ENCODE results near the gene POMGNT2.
"Not testable (repeated sequence)": the region's sequence is repeated elsewhere in the genome, so short reads cannot be mapped to it uniquely, and the experiment has no call there.

The POMGNT2 gene

GRCh38 chr3:43075904-43076661, 29.8 kb downstream of the POMGNT2 start:
- DNase-seq = no peak

GRCh38 chr3:43074901-43075689, 30.8 kb downstream of the POMGNT2 start:
- DNase-seq = no peak

- DNase-seq = no peak
Observed at GRCh38 chr3:43074482-43074881, 31.4 kb downstream of the POMGNT2 start.

GRCh38 chr3:43073836-43074220, 32.1 kb downstream of the POMGNT2 start:
- DNase-seq = no peak

- no peak for DNase-seq
Observed at GRCh38 chr3:43073116-43073835, 32.6 kb downstream of the POMGNT2 start.

GRCh38 chr3:43072361-43072760, 33.5 kb downstream of the POMGNT2 start:
- DNase-seq = no peak

- no peak for DNase-seq
Observed at GRCh38 chr3:43071313-43071893, 34.5 kb downstream of the POMGNT2 start.

GRCh38 chr3:43070670-43071069, 35.2 kb downstream of the POMGNT2 start:
- not testable (repeated sequence) for DNase-seq

GRCh38 chr3:43063114-43063513, 42.8 kb downstream of the POMGNT2 start:
- DNase-seq = no peak

- DNase-seq = no peak
Observed at GRCh38 chr3:43062564-43063040, 43.3 kb downstream of the POMGNT2 start.

GRCh38 chr3:43062040-43062563, 43.8 kb downstream of the POMGNT2 start:
- no peak for DNase-seq

GRCh38 chr3:43061101-43061895, 44.6 kb downstream of the POMGNT2 start:
- no peak for DNase-seq

- no peak for DNase-seq
Observed at GRCh38 chr3:43059456-43059855, 46.4 kb downstream of the POMGNT2 start.

- no peak for DNase-seq
Observed at GRCh38 chr3:43055806-43056770, 49.8 kb downstream of the POMGNT2 start.

- DNase-seq = no peak
Observed at GRCh38 chr3:43055393-43055792, 50.5 kb downstream of the POMGNT2 start.

- DNase-seq = no peak
Observed at GRCh38 chr3:43054754-43055153, 51.1 kb downstream of the POMGNT2 start.

GRCh38 chr3:43053291-43053690, 52.6 kb downstream of the POMGNT2 start:
- no peak for DNase-seq

GRCh38 chr3:43048470-43048869, 57.4 kb downstream of the POMGNT2 start:
- no peak for DNase-seq

GRCh38 chr3:43046583-43046982, 59.3 kb downstream of the POMGNT2 start:
- DNase-seq = no peak

- DNase-seq = not testable (repeated sequence)
Observed at GRCh38 chr3:43045079-43045478, 60.8 kb downstream of the POMGNT2 start.

GRCh38 chr3:43043793-43044192, 62.1 kb downstream of the POMGNT2 start:
- no peak for DNase-seq
